Renal cortex interstitium (tissue), 11 donors: ENCODE results near the gene NTSR2. TPM values are rescaled to one million over a fixed set of nuclear protein-coding genes. Genes with fewer than 3 reads are reported as not detected.

Experiments
- DNase-seq, 11 donors: peaks; one replicate each; pipeline ENCODE4 v3.0.0-alpha.2; 2013; ENCODE audit warnings: low read depth in 9 of 11, low spot score in 4 of 11; ENCODE audit errors: extremely low read depth in 1 of 11
- polyA plus RNA-seq, 3 donors: library from polyadenylated mRNA; unstranded; fragments of 120-200 nt; gene quantifications; one replicate each; pipeline ENCODE4 v1.2.1, GENCODE V29; 2013; ENCODE audit not compliant: insufficient read length in 3 of 3

The NTSR2 gene
- polyA plus RNA-seq, 3 donors, result not detected

- no peak for DNase-seq
Measured at GRCh38 chr2:11637546-11637945, 32.4 kb downstream of the NTSR2 start.

- DNase-seq, result no peak
Measured at GRCh38 chr2:11636593-11637295, 33.3 kb downstream of the NTSR2 start.

- no peak for DNase-seq
Measured at GRCh38 chr2:11635141-11635540, 34.9 kb downstream of the NTSR2 start.

GRCh38 chr2:11634584-11634983, 35.4 kb downstream of the NTSR2 start:
- no peak for DNase-seq

GRCh38 chr2:11633923-11634478, 36.0 kb downstream of the NTSR2 start:
- DNase-seq, result no peak

GRCh38 chr2:11631462-11631861, 38.5 kb downstream of the NTSR2 start:
- no peak for DNase-seq

- DNase-seq, result no peak
Measured at GRCh38 chr2:11630855-11631254, 39.1 kb downstream of the NTSR2 start.

GRCh38 chr2:11629851-11630250, 40.1 kb downstream of the NTSR2 start:
- no peak for DNase-seq

- DNase-seq, result no peak
Measured at GRCh38 chr2:11629215-11629614, 40.8 kb downstream of the NTSR2 start.

GRCh38 chr2:11628675-11629074, 41.3 kb downstream of the NTSR2 start:
- DNase-seq, result no peak

GRCh38 chr2:11625671-11626070, 44.3 kb downstream of the NTSR2 start:
- DNase-seq, result no peak

GRCh38 chr2:11624893-11625292, 45.1 kb downstream of the NTSR2 start:
- DNase-seq, result no peak

- no peak for DNase-seq
Measured at GRCh38 chr2:11622611-11623010, 47.4 kb downstream of the NTSR2 start.

GRCh38 chr2:11621410-11621809, 48.6 kb downstream of the NTSR2 start:
- no peak for DNase-seq

GRCh38 chr2:11618708-11619062, 51.3 kb downstream of the NTSR2 start:
- DNase-seq, result no peak

- no peak for DNase-seq
Measured at GRCh38 chr2:11617984-11618707, 51.8 kb downstream of the NTSR2 start.

GRCh38 chr2:11617527-11617926, 52.5 kb downstream of the NTSR2 start:
- no peak for DNase-seq

- DNase-seq, result no peak
Measured at GRCh38 chr2:11616851-11617415, 53.1 kb downstream of the NTSR2 start.

GRCh38 chr2:11616097-11616687, 53.8 kb downstream of the NTSR2 start:
- DNase-seq, result no peak

- DNase-seq, result no peak
Measured at GRCh38 chr2:11615209-11615608, 54.8 kb downstream of the NTSR2 start.
